Mammary epithelial cell (primary cell): ENCODE data around the gene APOL6.

Source experiments
- EZH2 ChIP-seq: IDR thresholded peaks from 2 replicates; pipeline ENCODE4 v1.6.1; 2012; ENCODE audit warnings: low read length, inconsistent platforms, borderline replicate concordance
- TF ChIP-seq, protein P1 (sequence below), 2 donors: IDR thresholded peaks in 1 of 2; conservative IDR thresholded peaks in 1 of 2; 2 replicates each; pipeline ENCODE4 v1.5.1; 2011 to 2012; ENCODE audit warnings: inconsistent platforms in 2 of 2, low read length in 2 of 2, mild to moderate bottlenecking in 2 of 2, control low read depth in 1 of 2, low read depth in 1 of 2; ENCODE audit not compliant: insufficient read depth in 1 of 2; ENCODE audit errors: extremely low read depth in 1 of 2

DNA sequence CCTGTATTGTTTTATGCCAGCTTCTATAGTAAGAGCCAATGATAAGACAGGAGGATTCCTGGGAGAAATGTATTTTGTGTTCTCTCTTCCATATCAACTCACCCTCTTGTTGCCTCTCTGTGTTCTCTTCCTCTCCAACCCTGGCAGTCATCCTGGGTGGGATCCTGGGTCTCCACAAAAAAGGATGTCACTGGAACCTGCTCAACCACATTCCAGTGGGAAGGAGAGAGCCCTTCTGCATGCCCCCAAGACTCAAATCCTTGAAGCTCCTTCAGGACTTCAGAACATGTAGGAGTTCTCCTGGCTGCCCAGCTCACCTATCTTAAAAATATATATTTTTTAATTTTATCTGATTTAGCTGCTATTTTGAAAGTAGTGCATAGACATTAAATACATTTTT lies 26.1 kb downstream of the APOL6 start:
- TF ChIP-seq, protein P1, sequence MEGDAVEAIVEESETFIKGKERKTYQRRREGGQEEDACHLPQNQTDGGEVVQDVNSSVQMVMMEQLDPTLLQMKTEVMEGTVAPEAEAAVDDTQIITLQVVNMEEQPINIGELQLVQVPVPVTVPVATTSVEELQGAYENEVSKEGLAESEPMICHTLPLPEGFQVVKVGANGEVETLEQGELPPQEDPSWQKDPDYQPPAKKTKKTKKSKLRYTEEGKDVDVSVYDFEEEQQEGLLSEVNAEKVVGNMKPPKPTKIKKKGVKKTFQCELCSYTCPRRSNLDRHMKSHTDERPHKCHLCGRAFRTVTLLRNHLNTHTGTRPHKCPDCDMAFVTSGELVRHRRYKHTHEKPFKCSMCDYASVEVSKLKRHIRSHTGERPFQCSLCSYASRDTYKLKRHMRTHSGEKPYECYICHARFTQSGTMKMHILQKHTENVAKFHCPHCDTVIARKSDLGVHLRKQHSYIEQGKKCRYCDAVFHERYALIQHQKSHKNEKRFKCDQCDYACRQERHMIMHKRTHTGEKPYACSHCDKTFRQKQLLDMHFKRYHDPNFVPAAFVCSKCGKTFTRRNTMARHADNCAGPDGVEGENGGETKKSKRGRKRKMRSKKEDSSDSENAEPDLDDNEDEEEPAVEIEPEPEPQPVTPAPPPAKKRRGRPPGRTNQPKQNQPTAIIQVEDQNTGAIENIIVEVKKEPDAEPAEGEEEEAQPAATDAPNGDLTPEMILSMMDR (conservative IDR thresholded peaks at IDR 0.05 in 1 of 2, IDR thresholded peaks at IDR 0.05 in 1 of 2; ENCODE audit: extremely low read depth in 1 of 2, insufficient read depth in 1 of 2, low read depth in 1 of 2, low read length in 2 of 2), result no peak
- no peak for TF ChIP-seq EZH2
